Calu3 (cell line): ENCODE data around the gene MDFI. TPM values are rescaled to one million over a fixed set of nuclear protein-coding genes. Genes with fewer than 3 reads are reported as not detected.

ENCODE experiments used
- BruUV-seq: library from RNA; stranded (reverse); fragments of 400-500 nt; replicated peaks from 2 replicates; lab custom pipeline; 2021; lab: Mats Ljungman, UMichigan
- CTCF ChIA-PET: fragments of 300-600 bp; sonication (Branson Sonifier 250); formaldehyde crosslinking; loops from one replicate; lab custom pipeline; 2022; ENCODE audit warnings: antibody characterized with exemption; lab: Charles Lee
- DNase-seq: peaks from one replicate; pipeline ENCODE4 v3.0.0; 2022
- H3K27ac Mint-ChIP-seq: one replicate; pipeline ENCODE4 v1.8.0; 2022; ENCODE audit warnings: mixed read lengths; ENCODE audit not compliant: unreplicated experiment
- H3K27me3 Mint-ChIP-seq: one replicate; pipeline ENCODE4 v1.8.0; 2022; ENCODE audit warnings: mixed read lengths; ENCODE audit not compliant: unreplicated experiment
- H3K36me3 Mint-ChIP-seq: one replicate; pipeline ENCODE4 v1.8.0; 2022; ENCODE audit warnings: mild to moderate bottlenecking, moderate library complexity, mixed read lengths; ENCODE audit not compliant: insufficient read depth, unreplicated experiment
- H3K4me1 Mint-ChIP-seq: one replicate; pipeline ENCODE4 v1.8.0; 2022; ENCODE audit warnings: mild to moderate bottlenecking, low read depth, mixed read lengths; ENCODE audit not compliant: unreplicated experiment
- H3K4me3 Mint-ChIP-seq: one replicate; pipeline ENCODE4 v1.8.0; 2022; ENCODE audit warnings: mild to moderate bottlenecking, low read depth, moderate library complexity, mixed read lengths; ENCODE audit not compliant: unreplicated experiment
- H3K9me3 Mint-ChIP-seq: one replicate; pipeline ENCODE4 v1.8.0; 2022; ENCODE audit warnings: low read depth, mixed read lengths; ENCODE audit not compliant: unreplicated experiment
- intact Hi-C: fragments of 100-400 bp; cut with micrococcal nuclease; formaldehyde crosslinking; loops from one replicate; pipeline ENCODE4 v1.10.0; 2022; ENCODE audit not compliant: unreplicated experiment
- total RNA-seq: library from RNA; stranded (reverse); gene quantifications from 2 replicates; pipeline ENCODE4 v1.2.3, GENCODE V29; 2022
- TF ChIP-seq, protein P1 (sequence below): fragments of 200-600 bp; IDR thresholded peaks from one replicate; pipeline ENCODE4 v1.8.0; 2022; ENCODE audit warnings: antibody characterized with exemption; ENCODE audit not compliant: unreplicated experiment

The MDFI gene
- total RNA-seq, 1 experiment from 2014 or later: 19.7 TPM

DNA sequence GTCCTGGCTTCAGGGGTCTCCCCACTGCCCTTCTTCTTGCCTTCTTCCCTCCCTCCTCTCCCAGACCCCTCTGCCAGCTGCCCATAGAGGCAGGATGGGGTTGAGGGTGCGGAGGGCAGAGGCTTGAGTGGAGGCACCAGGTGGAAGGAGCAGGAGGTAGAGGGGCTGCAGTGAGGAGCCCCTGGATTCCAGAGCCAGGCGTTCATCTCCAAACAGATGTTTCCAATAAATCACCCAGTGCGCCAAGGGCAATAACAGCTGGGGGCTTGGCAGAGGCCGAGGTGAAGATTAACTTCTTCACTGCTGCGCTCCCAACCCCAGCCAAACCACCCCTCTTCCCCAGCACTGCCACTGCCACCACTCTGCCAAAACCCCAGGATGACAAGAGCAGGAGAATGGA, 10.7 kb downstream of the MDFI start:
- Mint-ChIP-seq H3K27ac (no peak overlapping the region), H3K36me3 (peaks cover 5% of the 10 kb centered on the region), H3K4me1 (no peaks in the 10 kb centered on the region), H3K4me3 (no peak overlapping the region), H3K27me3 (no peaks in the 10 kb centered on the region), H3K9me3 (no peaks in the 10 kb centered on the region)
- no TSS peak for BruUV-seq
- CTCF ChIA-PET: no interaction called here
- intact Hi-C loops: no loop called here
- no peak for DNase-seq
- TF ChIP-seq, protein P1, sequence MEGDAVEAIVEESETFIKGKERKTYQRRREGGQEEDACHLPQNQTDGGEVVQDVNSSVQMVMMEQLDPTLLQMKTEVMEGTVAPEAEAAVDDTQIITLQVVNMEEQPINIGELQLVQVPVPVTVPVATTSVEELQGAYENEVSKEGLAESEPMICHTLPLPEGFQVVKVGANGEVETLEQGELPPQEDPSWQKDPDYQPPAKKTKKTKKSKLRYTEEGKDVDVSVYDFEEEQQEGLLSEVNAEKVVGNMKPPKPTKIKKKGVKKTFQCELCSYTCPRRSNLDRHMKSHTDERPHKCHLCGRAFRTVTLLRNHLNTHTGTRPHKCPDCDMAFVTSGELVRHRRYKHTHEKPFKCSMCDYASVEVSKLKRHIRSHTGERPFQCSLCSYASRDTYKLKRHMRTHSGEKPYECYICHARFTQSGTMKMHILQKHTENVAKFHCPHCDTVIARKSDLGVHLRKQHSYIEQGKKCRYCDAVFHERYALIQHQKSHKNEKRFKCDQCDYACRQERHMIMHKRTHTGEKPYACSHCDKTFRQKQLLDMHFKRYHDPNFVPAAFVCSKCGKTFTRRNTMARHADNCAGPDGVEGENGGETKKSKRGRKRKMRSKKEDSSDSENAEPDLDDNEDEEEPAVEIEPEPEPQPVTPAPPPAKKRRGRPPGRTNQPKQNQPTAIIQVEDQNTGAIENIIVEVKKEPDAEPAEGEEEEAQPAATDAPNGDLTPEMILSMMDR: no peak

DNA sequence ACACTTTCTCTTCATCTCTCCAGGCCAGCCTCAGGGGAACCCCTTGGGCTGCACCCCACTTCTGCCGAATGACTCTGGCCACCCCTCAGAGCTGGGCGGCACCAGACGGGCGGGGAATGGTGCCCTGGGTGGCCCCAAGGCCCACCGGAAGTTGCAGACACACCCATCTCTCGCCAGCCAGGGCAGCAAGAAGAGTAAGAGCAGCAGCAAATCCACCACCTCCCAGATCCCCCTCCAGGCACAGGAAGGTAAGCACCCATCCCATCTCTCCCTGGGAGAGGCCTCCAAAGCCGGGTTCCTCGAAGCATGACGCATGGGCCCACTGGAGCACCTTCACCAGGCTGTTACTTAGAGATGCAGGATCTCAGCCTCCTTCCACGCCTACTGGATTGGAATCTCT, 11.3 kb downstream of the MDFI start:
- H3K36me3 Mint-ChIP-seq: peaks cover 5% of the 10 kb centered on the region
- no peak overlapping the region for H3K4me3 Mint-ChIP-seq
- CTCF ChIA-PET: interaction anchor here (0.6 kb wide), 1 partner anchor 355 kb away, joined by 3 read pairs; no protein-coding TSS in a partner anchor
- H3K27me3 Mint-ChIP-seq: no peaks in the 10 kb centered on the region
- intact Hi-C loops: no loop called here
- H3K27ac Mint-ChIP-seq: no peak overlapping the region
- DNase-seq: no peak
- BruUV-seq: no TSS peak
- TF ChIP-seq, protein P1: no peak
- no peaks in the 10 kb centered on the region for H3K9me3 Mint-ChIP-seq
- no peaks in the 10 kb centered on the region for H3K4me1 Mint-ChIP-seq

- H3K27me3 Mint-ChIP-seq: no peaks in the 10 kb centered on the region
- no peak overlapping the region for H3K4me3 Mint-ChIP-seq
- no TSS peak for BruUV-seq
- peaks cover 5% of the 10 kb centered on the region for H3K36me3 Mint-ChIP-seq
- no peak for DNase-seq
- no peak overlapping the region for H3K27ac Mint-ChIP-seq
- TF ChIP-seq, protein P1: no peak
- intact Hi-C loops: no loop called here
- CTCF ChIA-PET: no interaction called here
- H3K9me3 Mint-ChIP-seq: no peaks in the 10 kb centered on the region
- no peaks in the 10 kb centered on the region for H3K4me1 Mint-ChIP-seq
Observed at GRCh38 chr6:41650120-41650519, 11.9 kb downstream of the MDFI start.

- Mint-ChIP-seq H3K36me3 (peaks cover 5% of the 10 kb centered on the region), H3K27ac (no peak overlapping the region), H3K27me3 (no peaks in the 10 kb centered on the region), H3K4me1 (no peaks in the 10 kb centered on the region), H3K9me3 (no peaks in the 10 kb centered on the region), H3K4me3 (no peak overlapping the region)
- intact Hi-C loops: no loop called here
- no peak for DNase-seq
- TF ChIP-seq, protein P1: no peak
- BruUV-seq: no TSS peak
- CTCF ChIA-PET: no interaction called here
Observed at GRCh38 chr6:41651246-41651961, 13.1 kb downstream of the MDFI start.
